Measurements from ENCODE around the gene AKTIP.

The AKTIP gene

DNA sequence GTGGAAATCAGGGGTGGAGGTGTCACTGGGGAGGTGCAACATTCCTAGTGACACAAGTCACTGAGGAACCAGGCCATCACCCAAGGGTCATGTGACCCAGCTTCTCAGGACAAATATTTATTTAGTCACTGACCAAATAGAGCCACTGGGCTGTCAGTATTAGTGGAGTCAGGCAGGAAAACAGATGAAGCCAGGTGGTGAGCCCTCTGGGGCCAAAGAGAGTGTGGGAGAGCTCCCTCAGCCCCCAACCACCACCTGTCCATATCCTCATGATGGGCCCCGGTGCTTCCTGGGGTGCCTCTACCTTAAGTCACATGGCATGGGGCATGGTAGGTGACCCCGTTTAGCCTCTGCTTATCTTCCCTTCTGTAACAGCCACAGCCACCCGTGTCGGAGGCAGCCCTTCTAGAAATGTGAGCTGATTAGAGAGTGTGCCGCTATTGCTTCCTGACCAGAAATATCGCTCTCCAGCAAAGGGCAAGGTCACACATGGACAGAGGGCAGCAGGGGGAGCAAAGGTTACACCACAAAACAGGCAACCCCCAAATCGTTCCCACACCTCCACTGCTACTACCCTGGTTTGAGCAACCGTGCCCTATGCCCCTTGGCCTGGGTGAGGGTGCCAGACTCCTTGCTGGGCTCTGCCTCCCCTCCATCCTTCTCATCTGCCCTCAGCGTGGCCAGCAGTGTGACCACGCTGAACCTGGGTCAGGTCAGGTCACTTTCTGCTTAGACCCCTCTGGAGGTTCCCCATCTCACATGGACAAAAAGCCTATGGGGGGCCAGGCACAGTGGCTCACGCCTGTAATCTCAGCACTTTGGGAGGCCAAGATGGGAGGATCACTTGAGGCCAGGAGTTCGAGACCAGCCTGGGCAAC, 8.6 kb upstream of the AKTIP start:
- TF ChIP-seq, protein P1, sequence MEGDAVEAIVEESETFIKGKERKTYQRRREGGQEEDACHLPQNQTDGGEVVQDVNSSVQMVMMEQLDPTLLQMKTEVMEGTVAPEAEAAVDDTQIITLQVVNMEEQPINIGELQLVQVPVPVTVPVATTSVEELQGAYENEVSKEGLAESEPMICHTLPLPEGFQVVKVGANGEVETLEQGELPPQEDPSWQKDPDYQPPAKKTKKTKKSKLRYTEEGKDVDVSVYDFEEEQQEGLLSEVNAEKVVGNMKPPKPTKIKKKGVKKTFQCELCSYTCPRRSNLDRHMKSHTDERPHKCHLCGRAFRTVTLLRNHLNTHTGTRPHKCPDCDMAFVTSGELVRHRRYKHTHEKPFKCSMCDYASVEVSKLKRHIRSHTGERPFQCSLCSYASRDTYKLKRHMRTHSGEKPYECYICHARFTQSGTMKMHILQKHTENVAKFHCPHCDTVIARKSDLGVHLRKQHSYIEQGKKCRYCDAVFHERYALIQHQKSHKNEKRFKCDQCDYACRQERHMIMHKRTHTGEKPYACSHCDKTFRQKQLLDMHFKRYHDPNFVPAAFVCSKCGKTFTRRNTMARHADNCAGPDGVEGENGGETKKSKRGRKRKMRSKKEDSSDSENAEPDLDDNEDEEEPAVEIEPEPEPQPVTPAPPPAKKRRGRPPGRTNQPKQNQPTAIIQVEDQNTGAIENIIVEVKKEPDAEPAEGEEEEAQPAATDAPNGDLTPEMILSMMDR (IDR thresholded peaks at IDR 0.05), result no peak
- H3K4me3 ChIP-seq, result no peak overlapping the region
- H3K27ac ChIP-seq, result peak overlapping the region in 1 of 2 donors; percentile 22
- no peak for DNase-seq (ENCODE audit: low spot score)

DNA sequence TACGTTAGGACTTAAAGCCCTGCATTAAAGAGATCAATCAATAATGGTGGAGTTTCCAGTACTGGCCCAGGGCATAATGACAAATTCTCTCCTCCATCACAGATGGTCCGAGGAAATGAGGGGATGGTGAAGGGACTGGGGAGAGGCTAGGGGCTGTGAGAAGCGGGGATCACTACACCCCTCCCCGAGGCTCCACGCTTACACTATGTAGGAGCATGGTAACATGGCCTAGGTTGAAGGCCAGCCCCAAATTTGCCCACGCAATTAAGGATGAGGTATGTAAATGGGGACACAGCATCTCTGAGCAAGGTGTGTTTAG, 8.0 kb upstream of the AKTIP start:
- Histone ChIP-seq H3K4me3 (no peak overlapping the region), H3K27ac (peak overlapping the region in 1 of 2 donors; percentile 22)
- no peak for DNase-seq (ENCODE audit: low spot score)
- TF ChIP-seq, protein P1 (IDR thresholded peaks at IDR 0.05), result no peak

DNA sequence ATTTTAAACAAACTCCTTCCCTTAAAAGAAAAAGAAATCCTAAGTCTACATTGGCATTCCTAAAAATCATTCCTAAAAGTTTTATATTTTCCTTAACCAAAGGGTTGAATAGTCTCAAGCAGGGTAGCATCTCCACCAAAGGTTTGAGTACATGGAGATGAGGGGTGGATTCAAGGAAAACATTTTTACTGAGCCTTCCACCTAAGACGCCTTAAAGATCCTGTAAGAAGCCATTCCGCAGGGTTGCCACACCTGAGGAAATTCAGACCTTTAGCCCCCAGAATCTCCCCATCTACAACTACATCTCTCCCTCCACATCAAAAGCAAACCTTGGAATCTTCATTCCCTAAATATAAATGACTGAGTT, 7.7 kb upstream of the AKTIP start:
- Histone ChIP-seq H3K27ac (peak overlapping the region; percentile 22 to 74), H3K4me3 (no peak overlapping the region)

DNA sequence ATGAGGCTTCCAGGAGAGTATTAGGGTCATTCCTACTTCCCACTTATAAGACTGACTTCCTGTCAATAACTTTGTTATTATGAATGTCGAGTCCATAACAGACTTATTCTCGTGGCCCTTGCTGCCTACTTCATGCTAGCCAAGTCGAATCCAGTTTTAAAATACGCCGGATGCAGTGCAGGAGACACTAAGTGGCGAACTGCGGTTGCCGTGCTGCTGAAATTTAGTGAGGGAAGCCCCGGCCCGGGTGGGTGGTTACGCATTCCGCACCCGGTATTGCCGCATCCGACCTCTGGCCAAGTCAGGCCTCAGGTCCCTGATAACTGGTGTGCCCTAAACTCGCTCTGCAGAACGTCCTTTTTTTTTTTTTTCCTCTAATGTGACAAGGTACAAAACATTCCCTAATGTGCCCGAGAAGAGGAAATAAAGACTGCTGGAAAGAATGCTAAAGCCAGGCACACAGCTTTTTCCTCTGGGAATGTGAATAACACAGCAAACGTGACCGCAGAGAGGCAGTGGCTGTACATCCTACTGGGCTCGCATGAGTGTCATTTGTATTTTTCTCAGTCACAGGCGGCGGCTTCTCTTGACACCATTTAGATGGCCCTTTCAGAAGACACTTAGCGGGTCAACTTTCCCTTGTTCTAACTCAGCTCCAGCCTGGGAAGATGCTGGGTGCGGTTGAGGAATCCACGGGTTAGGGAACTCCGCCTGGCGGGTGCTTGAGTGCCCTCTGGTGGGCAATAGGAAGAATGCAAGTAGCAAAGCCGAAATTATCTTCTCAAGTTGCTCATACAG, 7.1 kb upstream of the AKTIP start:
- H3K27ac ChIP-seq, result peak overlapping the region; percentile 74 to 79
- peak; percentile 79 for DNase-seq (ENCODE audit: low spot score)
- TF ChIP-seq, protein P1 (IDR thresholded peaks at IDR 0.05), result peak; percentile 97
- peak overlapping the region; percentile 43 for H3K4me3 ChIP-seq

More for the DNA sequence above, 7.7 kb upstream of the AKTIP start:
- no peak for DNase-seq (ENCODE audit: low spot score)
- TF ChIP-seq, protein P1 (IDR thresholded peaks at IDR 0.05), result no peak

DNA sequence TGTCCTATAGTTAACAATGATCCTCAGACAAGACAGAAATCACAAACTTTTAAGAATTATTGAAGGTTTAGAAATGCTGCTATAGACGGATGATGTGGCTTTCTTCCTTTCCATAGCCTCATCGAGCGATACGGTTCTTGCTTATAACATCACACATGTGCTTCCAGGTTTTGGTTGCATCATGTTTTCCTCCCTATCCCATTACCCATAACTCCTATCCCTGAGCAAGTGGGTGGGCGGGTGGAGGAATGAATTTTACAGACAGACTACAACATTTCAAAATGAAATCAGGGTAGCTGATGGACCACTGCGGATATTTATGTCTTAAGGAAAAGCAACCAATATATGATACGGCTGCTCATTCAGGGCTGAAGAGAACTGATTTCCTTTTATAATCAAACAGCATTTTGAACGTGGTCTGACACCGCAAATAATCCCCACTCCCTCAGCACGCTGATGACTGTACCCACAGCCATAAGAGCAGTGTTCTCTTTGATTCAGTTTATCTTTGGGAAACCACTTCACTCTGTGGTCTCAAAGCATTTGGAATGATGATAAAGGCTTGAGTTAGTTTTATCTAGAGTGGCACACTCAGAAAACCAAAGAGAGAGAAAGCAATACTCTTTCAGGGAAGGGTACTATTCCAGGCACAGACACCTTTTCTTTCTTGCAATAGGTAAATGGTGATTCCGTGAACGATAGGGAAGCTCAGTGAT, 4.6 kb upstream of the AKTIP start:
- no peak for DNase-seq (ENCODE audit: low spot score)

DNA sequence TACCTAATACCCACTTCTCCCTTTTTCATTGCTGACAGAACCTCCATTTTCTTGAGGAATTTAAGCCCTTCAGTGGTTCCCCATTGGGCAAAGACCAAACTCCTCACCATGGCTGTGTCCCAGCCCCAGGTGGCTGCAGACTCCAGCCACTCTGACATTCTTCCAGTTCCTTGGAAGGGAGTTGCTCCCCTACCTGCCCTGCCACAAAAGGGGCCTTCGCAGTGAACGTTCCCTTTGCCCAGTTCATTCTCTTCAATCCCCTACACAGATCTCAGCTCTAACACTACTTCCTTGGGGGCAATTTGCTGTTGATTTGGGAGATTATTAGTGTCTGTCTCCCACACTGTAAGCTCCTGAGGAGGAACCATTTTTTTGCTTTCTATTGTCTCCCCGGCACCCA, 3.2 kb upstream of the AKTIP start:
- Histone ChIP-seq H3K27ac (peak overlapping the region in 1 of 2 donors; percentile 12), H3K4me3 (no peak overlapping the region)
- TF ChIP-seq, protein P1 (IDR thresholded peaks at IDR 0.05), result no peak
- DNase-seq (ENCODE audit: low spot score), result no peak

More for the DNA sequence above, 4.6 kb upstream of the AKTIP start:
- no peak overlapping the region for H3K4me3 ChIP-seq
- H3K27ac ChIP-seq, result no peak overlapping the region
- TF ChIP-seq, protein P1 (IDR thresholded peaks at IDR 0.05), result no peak

All from coronary artery (tissue), 2 donors.